HG02943 (cell line): Measurements from ENCODE around the gene APH1B.
"Not testable (repeated sequence)": the region's sequence is repeated elsewhere in the genome, so short reads cannot be mapped to it uniquely, and the experiment has no call there.

Experiments
- ATAC-seq: cut with Tn5 transposase; IDR thresholded peaks from one replicate; pipeline ENCODE4 v1.9.1; 2021; ENCODE audit warnings: mild to moderate bottlenecking, low read depth, moderate library complexity; ENCODE audit not compliant: unreplicated experiment

Gene APH1B

GRCh38 chr15:63327648-63328421, 50.4 kb downstream of the APH1B start:
- ATAC-seq = no peak

- no peak for ATAC-seq
Observed at GRCh38 chr15:63329567-63330350, 52.4 kb downstream of the APH1B start.

GRCh38 chr15:63330926-63331325, 53.5 kb downstream of the APH1B start:
- no peak for ATAC-seq

- ATAC-seq = no peak
Observed at GRCh38 chr15:63331456-63331855, 54.1 kb downstream of the APH1B start.

- no peak for ATAC-seq
Observed at GRCh38 chr15:63332367-63333124, 55.1 kb downstream of the APH1B start.

- ATAC-seq = no peak
Observed at GRCh38 chr15:63334821-63335220, 57.4 kb downstream of the APH1B start.

- no peak for ATAC-seq
Observed at GRCh38 chr15:63335543-63336240, 58.3 kb downstream of the APH1B start.

- no peak for ATAC-seq
Observed at GRCh38 chr15:63337046-63337445, 59.6 kb downstream of the APH1B start.

GRCh38 chr15:63338170-63338569, 60.8 kb downstream of the APH1B start:
- ATAC-seq = no peak

- no peak for ATAC-seq
Observed at GRCh38 chr15:63339006-63339766, 61.8 kb downstream of the APH1B start.

GRCh38 chr15:63339836-63340235, 62.4 kb downstream of the APH1B start:
- ATAC-seq = no peak

- ATAC-seq = no peak
Observed at GRCh38 chr15:63340353-63340752, 62.9 kb downstream of the APH1B start.

- no peak for ATAC-seq
Observed at GRCh38 chr15:63340878-63341277, 63.5 kb downstream of the APH1B start.

- ATAC-seq = no peak
Observed at GRCh38 chr15:63341898-63342297, 64.5 kb downstream of the APH1B start.

- ATAC-seq = not testable (repeated sequence)
Observed at GRCh38 chr15:63342996-63343562, 65.7 kb downstream of the APH1B start.

- ATAC-seq = no peak
Observed at GRCh38 chr15:63344731-63345390, 67.5 kb downstream of the APH1B start.

- ATAC-seq = no peak
Observed at GRCh38 chr15:63345391-63345752, 68.0 kb downstream of the APH1B start.

- ATAC-seq = no peak
Observed at GRCh38 chr15:63347074-63347857, 69.9 kb downstream of the APH1B start.
